Astrocyte (in vitro differentiated cells and primary cell): Measurements from ENCODE around the gene OLFML2B. TPM values are rescaled to one million over a fixed set of nuclear protein-coding genes. Genes with fewer than 3 reads are reported as not detected.
A peak's percentile ranks its signal among the peaks of the same experiment; 100 is the strongest.

Source experiments
- DNase-seq: peaks from one replicate; pipeline ENCODE4 v3.0.0-alpha.2; 2010; ENCODE audit warnings: low read depth
- FAIRE-seq: peaks from 2 replicates; lab custom pipeline; 2011; peaks lifted over from hg19 to GRCh38; lab: Jason Lieb, UNC
- H2AFZ ChIP-seq: 2 replicates; pipeline ENCODE4 v1.6.0; 2012; ENCODE audit warnings: low read depth, low read length, inconsistent platforms
- H3K27ac ChIP-seq: 2 replicates; pipeline ENCODE4 v1.5.1; 2011; ENCODE audit warnings: low read depth, low read length, inconsistent platforms
- H3K27me3 ChIP-seq: 2 replicates; pipeline ENCODE4 v1.6.0; 2011; ENCODE audit warnings: low read length, inconsistent platforms; ENCODE audit not compliant: insufficient read depth
- H3K36me3 ChIP-seq: 2 replicates; pipeline ENCODE4 v1.5.1; 2011; ENCODE audit warnings: low read length, inconsistent platforms; ENCODE audit not compliant: insufficient read depth
- H3K4me1 ChIP-seq: 2 replicates; pipeline ENCODE4 v1.5.1; 2011; ENCODE audit warnings: low read length, inconsistent platforms; ENCODE audit not compliant: insufficient read depth
- H3K4me2 ChIP-seq: 2 replicates; pipeline ENCODE4 v1.6.0; 2012; ENCODE audit warnings: low read length, inconsistent platforms
- H3K4me3 ChIP-seq: 2 replicates; pipeline ENCODE4 v1.5.1; 2011; ENCODE audit warnings: low read depth, mild to moderate bottlenecking, low read length, inconsistent platforms; ENCODE audit not compliant: insufficient read depth
- H3K79me2 ChIP-seq: 2 replicates; pipeline ENCODE4 v1.6.0; 2012; ENCODE audit warnings: mild to moderate bottlenecking, low read length, inconsistent platforms; ENCODE audit not compliant: insufficient read depth
- H3K9ac ChIP-seq: 2 replicates; pipeline ENCODE4 v1.6.0; 2012; ENCODE audit warnings: mild to moderate bottlenecking, low read length, inconsistent platforms
- H3K9me3 ChIP-seq: 2 replicates; pipeline ENCODE4 v1.5.1; 2012; ENCODE audit warnings: low read depth, mild to moderate bottlenecking, low read length, inconsistent platforms; ENCODE audit not compliant: insufficient read depth
- H4K20me1 ChIP-seq: 2 replicates; pipeline ENCODE4 v1.6.0; 2012; ENCODE audit warnings: low read length, inconsistent platforms; ENCODE audit not compliant: insufficient read depth
- H3K27ac Mint-ChIP-seq: one replicate; pipeline ENCODE4 v1.8.0; 2021; ENCODE audit warnings: mild to moderate bottlenecking, mixed read lengths; ENCODE audit not compliant: unreplicated experiment
- H3K27me3 Mint-ChIP-seq: one replicate; pipeline ENCODE4 v1.8.0; 2021; ENCODE audit warnings: low read depth, mixed read lengths; ENCODE audit not compliant: unreplicated experiment
- H3K36me3 Mint-ChIP-seq: one replicate; pipeline ENCODE4 v1.8.0; 2021; ENCODE audit warnings: low read depth, mixed read lengths; ENCODE audit not compliant: unreplicated experiment
- H3K4me1 Mint-ChIP-seq: one replicate; pipeline ENCODE4 v1.8.0; 2021; ENCODE audit warnings: low read depth, mixed read lengths; ENCODE audit not compliant: unreplicated experiment
- H3K4me3 Mint-ChIP-seq: one replicate; pipeline ENCODE4 v1.8.0; 2021; ENCODE audit warnings: mild to moderate bottlenecking, moderate library complexity, mixed read lengths; ENCODE audit not compliant: unreplicated experiment
- H3K9me3 Mint-ChIP-seq: one replicate; pipeline ENCODE4 v1.8.0; 2021; ENCODE audit warnings: mild to moderate bottlenecking, mixed read lengths; ENCODE audit not compliant: unreplicated experiment
- EZH2 ChIP-seq: IDR thresholded peaks from 2 replicates; pipeline ENCODE4 v1.6.1; 2012; ENCODE audit warnings: mild to moderate bottlenecking, low read length, inconsistent platforms; ENCODE audit not compliant: insufficient read depth
- total RNA-seq: library from RNA; stranded (reverse); gene quantifications from 2 replicates; pipeline ENCODE4 v1.2.1, GENCODE V29; 2021
- TF ChIP-seq, protein P1 (sequence below): IDR thresholded peaks from 2 replicates; pipeline ENCODE4 v1.5.1; 2011; ENCODE audit warnings: low read depth, mild to moderate bottlenecking, inconsistent platforms, low read length, moderate library complexity; ENCODE audit not compliant: insufficient read depth

The OLFML2B gene
- total RNA-seq, 1 donor from 2014 or later: 14.7 TPM

DNA sequence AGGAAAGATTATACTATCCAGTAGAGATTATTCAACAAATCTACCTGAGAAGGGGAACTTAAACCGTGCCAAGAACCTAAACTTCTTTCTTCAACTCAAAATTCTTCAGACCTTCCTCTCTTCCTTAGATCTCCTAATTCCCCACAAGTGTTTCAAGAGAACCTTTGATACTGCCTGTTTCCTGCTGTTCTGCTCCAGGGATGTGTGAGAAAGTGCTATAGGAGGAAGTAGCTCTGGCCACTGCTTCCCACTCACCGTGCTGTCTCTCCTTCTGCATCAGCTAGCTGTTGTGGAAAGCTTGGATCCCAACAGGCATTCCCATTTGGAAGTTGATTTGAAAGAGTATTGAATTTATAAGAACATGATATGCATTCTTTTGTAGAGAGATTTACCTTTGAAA, 41.3 kb upstream of the OLFML2B start:
- Histone ChIP-seq H2AFZ (no peak overlapping the region), H3K4me1 (peaks cover 6% of the 10 kb centered on the region), H3K9ac (no peak overlapping the region), H3K27me3 (peaks cover 6% of the 10 kb centered on the region), H3K36me3 (no peaks in the 10 kb centered on the region), H3K4me3 (no peak overlapping the region), H3K4me2 (no peak overlapping the region), H4K20me1 (no peaks in the 10 kb centered on the region), H3K9me3 (no peaks in the 10 kb centered on the region), H3K79me2 (no peaks in the 10 kb centered on the region), H3K27ac (no peak overlapping the region)
- H3K27me3 Mint-ChIP-seq: peaks cover 10% of the 10 kb centered on the region
- no peak for DNase-seq
- H3K27ac Mint-ChIP-seq: no peak overlapping the region
- no peaks in the 10 kb centered on the region for H3K4me1 Mint-ChIP-seq
- no peaks in the 10 kb centered on the region for H3K9me3 Mint-ChIP-seq
- TF ChIP-seq, protein P1, sequence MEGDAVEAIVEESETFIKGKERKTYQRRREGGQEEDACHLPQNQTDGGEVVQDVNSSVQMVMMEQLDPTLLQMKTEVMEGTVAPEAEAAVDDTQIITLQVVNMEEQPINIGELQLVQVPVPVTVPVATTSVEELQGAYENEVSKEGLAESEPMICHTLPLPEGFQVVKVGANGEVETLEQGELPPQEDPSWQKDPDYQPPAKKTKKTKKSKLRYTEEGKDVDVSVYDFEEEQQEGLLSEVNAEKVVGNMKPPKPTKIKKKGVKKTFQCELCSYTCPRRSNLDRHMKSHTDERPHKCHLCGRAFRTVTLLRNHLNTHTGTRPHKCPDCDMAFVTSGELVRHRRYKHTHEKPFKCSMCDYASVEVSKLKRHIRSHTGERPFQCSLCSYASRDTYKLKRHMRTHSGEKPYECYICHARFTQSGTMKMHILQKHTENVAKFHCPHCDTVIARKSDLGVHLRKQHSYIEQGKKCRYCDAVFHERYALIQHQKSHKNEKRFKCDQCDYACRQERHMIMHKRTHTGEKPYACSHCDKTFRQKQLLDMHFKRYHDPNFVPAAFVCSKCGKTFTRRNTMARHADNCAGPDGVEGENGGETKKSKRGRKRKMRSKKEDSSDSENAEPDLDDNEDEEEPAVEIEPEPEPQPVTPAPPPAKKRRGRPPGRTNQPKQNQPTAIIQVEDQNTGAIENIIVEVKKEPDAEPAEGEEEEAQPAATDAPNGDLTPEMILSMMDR: no peak
- no peak for TF ChIP-seq EZH2
- FAIRE-seq: no peak
- H3K36me3 Mint-ChIP-seq: no peaks in the 10 kb centered on the region
- H3K4me3 Mint-ChIP-seq: no peak overlapping the region

GRCh38 chr1:162062542-162063015, 38.9 kb upstream of the OLFML2B start:
- Histone ChIP-seq H3K36me3 (no peaks in the 10 kb centered on the region), H3K27ac (no peak overlapping the region), H3K9me3 (no peaks in the 10 kb centered on the region), H2AFZ (no peak overlapping the region), H3K79me2 (no peaks in the 10 kb centered on the region), H3K4me3 (no peak overlapping the region), H3K27me3 (no peaks in the 10 kb centered on the region), H3K9ac (no peak overlapping the region), H4K20me1 (no peaks in the 10 kb centered on the region), H3K4me1 (peaks cover 5% of the 10 kb centered on the region), H3K4me2 (no peak overlapping the region)
- TF ChIP-seq, protein P1: no peak
- TF ChIP-seq EZH2: no peak
- Mint-ChIP-seq H3K4me1 (no peaks in the 10 kb centered on the region), H3K9me3 (no peaks in the 10 kb centered on the region), H3K27me3 (no peaks in the 10 kb centered on the region), H3K4me3 (no peak overlapping the region), H3K36me3 (no peaks in the 10 kb centered on the region), H3K27ac (no peak overlapping the region)
- FAIRE-seq: no peak
- DNase-seq: peak; percentile 88

GRCh38 chr1:162060314-162060713, 36.6 kb upstream of the OLFML2B start:
- FAIRE-seq (no peak), DNase-seq (no peak)
- H3K9me3 ChIP-seq: no peaks in the 10 kb centered on the region
- no peak overlapping the region for H3K9ac ChIP-seq
- H2AFZ ChIP-seq: no peak overlapping the region
- Mint-ChIP-seq H3K27me3 (peaks cover 2% of the 10 kb centered on the region), H3K4me1 (peaks cover under 1% of the 10 kb centered on the region), H3K9me3 (no peaks in the 10 kb centered on the region), H3K36me3 (no peaks in the 10 kb centered on the region), H3K4me3 (no peak overlapping the region), H3K27ac (no peak overlapping the region)
- peaks cover 7% of the 10 kb centered on the region for H3K4me1 ChIP-seq
- no peaks in the 10 kb centered on the region for H4K20me1 ChIP-seq
- H3K36me3 ChIP-seq: no peaks in the 10 kb centered on the region
- no peak overlapping the region for H3K4me2 ChIP-seq
- no peaks in the 10 kb centered on the region for H3K27me3 ChIP-seq
- no peak overlapping the region for H3K4me3 ChIP-seq
- H3K79me2 ChIP-seq: no peaks in the 10 kb centered on the region
- H3K27ac ChIP-seq: no peak overlapping the region
- TF ChIP-seq EZH2: no peak
- TF ChIP-seq, protein P1: no peak
